Left lung (tissue), 10 donors: Measurements from ENCODE around the gene FPR1. TPM values are rescaled to one million over a fixed set of nuclear protein-coding genes. Genes with fewer than 3 reads are reported as not detected.
"Not testable (repeated sequence)": the region's sequence is repeated elsewhere in the genome, so short reads cannot be mapped to it uniquely, and the experiment has no call there.

Experiments used
- ATAC-seq: fragments of 200-7000 bp; cut with Tn5 transposase; one replicate; pipeline ENCODE4 v1.9.1; 2020; ENCODE audit warnings: moderate library complexity
- DNase-seq, 4 donors: peaks; one replicate each; pipeline ENCODE4 v3.0.0-alpha.2; 2013 to 2020
- H3K27ac ChIP-seq, 2 donors: fragments of 200-600 bp; sonication (generic) in 1 of 2; one replicate each; pipeline versions ENCODE4 v1.5.0 to v1.8.0; 2020 to 2021
- H3K27me3 ChIP-seq, 2 donors: fragments of 200-600 bp; sonication (generic) in 1 of 2; one replicate each; pipeline versions ENCODE4 v1.5.0 to v1.8.0; 2020 to 2021
- H3K36me3 ChIP-seq, 2 donors: fragments of 200-600 bp; sonication (generic) in 1 of 2; one replicate each; pipeline versions ENCODE4 v1.5.0 to v1.8.0; 2020 to 2021
- H3K4me1 ChIP-seq, 2 donors: fragments of 200-600 bp; one replicate each; pipeline ENCODE4 v1.8.0; 2021
- H3K4me3 ChIP-seq, 2 donors: fragments of 200-600 bp; sonication (generic) in 1 of 2; one replicate each; pipeline versions ENCODE4 v1.5.0 to v1.8.0; 2020 to 2021; ENCODE audit warnings: mild to moderate bottlenecking in 1 of 2
- H3K9me3 ChIP-seq, 2 donors: fragments of 200-600 bp; sonication (generic) in 1 of 2; one replicate each; pipeline versions ENCODE4 v1.5.0 to v1.8.0; 2020 to 2021
- CTCF ChIP-seq, 2 donors: fragments of 200-600 bp; sonication (generic) in 1 of 2; IDR thresholded peaks; one replicate each; pipeline versions ENCODE4 v1.5.0 to v1.8.0; 2021; ENCODE audit warnings: antibody characterized with exemption in 2 of 2
- intact Hi-C, 2 donors: fragments of 100-400 bp; cut with DNase I; formaldehyde crosslinking; loops; one replicate each; pipeline versions ENCODE4 v1.11.2 to v1.14.2; 2022
- polyA plus RNA-seq, 6 donors: library from polyadenylated mRNA; unstranded; fragments of 120-200 nt; gene quantifications; one replicate each; pipeline ENCODE4 v1.2.1, GENCODE V29; 2013; ENCODE audit not compliant: insufficient read length in 6 of 6
- total RNA-seq, 2 donors: library from RNA; stranded (reverse); fragmentation: NEBNext Ultra II Directional; extraction: Animal tissue kit (Norgen Biotek cat#: 25700); gene quantifications; one replicate each; pipeline ENCODE4 v1.2.1, GENCODE V29; 2021
- donor health status: DM: no; HTN: yes; CAD: no.
- donor health status: DM: no; HTN: no; CAD: no.

FPR1 gene
- total and polyA plus RNA-seq, 8 donors: 1.6 to 193 (median 2.2) TPM

GRCh38 chr19:51746731-51747130, 4.9 kb downstream of the FPR1 start:
- no peaks in the 10 kb centered on the region for H3K27me3 ChIP-seq
- H3K27ac ChIP-seq: no peak overlapping the region
- TF ChIP-seq CTCF (IDR thresholded peaks at IDR 0.05): no peak
- peaks cover 0 to 30% of the 10 kb centered on the region in 2 donors for H3K4me1 ChIP-seq
- ATAC-seq (no peak), DNase-seq (no peak)
- peaks cover 0 to 67% of the 10 kb centered on the region in 2 donors for H3K36me3 ChIP-seq
- H3K4me3 ChIP-seq: peak overlapping the region in 1 of 2 donors; percentile 56
- intact Hi-C loops: no loop called here
- no peaks in the 10 kb centered on the region for H3K9me3 ChIP-seq

DNA sequence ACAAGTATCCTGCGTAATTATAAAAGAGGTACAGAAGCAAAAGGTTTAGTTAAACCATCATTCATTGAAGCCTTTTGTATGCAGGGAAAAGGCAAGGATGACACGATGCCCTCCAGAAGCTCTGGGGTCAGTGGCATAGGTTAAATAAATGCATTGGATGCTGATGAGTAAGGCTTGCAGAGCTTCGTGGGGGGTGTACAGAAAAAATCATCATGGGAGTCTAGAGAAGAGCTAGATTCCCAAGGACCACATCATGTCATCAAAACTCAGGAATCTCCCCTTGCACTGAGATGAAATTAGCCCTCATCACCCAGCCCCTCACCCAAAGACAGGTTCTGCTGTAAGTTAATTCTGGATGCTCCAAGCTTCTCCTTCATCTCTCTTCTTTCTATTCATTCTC, 8.3 kb downstream of the FPR1 start:
- Histone ChIP-seq H3K36me3 (peaks cover 0 to 62% of the 10 kb centered on the region in 2 donors), H3K4me1 (peaks cover 0 to 58% of the 10 kb centered on the region in 2 donors), H3K9me3 (no peaks in the 10 kb centered on the region), H3K27ac (no peak overlapping the region), H3K4me3 (no peak overlapping the region), H3K27me3 (no peaks in the 10 kb centered on the region)
- no peak for TF ChIP-seq CTCF (IDR thresholded peaks at IDR 0.05)
- DNase-seq: no peak
- intact Hi-C loops: no loop called here
- no peak for ATAC-seq

- Histone ChIP-seq H3K9me3 (no peaks in the 10 kb centered on the region), H3K36me3 (peaks cover 0 to 61% of the 10 kb centered on the region in 2 donors), H3K27ac (no peak overlapping the region), H3K4me1 (peaks cover 0 to 64% of the 10 kb centered on the region in 2 donors), H3K27me3 (no peaks in the 10 kb centered on the region), H3K4me3 (no peak overlapping the region)
- DNase-seq: no peak
- ATAC-seq: no peak
- intact Hi-C loops: no loop called here
- TF ChIP-seq CTCF (IDR thresholded peaks at IDR 0.05): no peak
These were observed 8.9 kb downstream of the FPR1 start for GRCh38 chr19:51742789-51743188.

- TF ChIP-seq CTCF (IDR thresholded peaks at IDR 0.05): no peak
- H3K27ac ChIP-seq: peak overlapping the region in 1 of 2 donors; percentile 50
- H3K9me3 ChIP-seq: no peaks in the 10 kb centered on the region
- ATAC-seq: peak; percentile 21
- no peak for DNase-seq
- peaks cover 0 to 2% of the 10 kb centered on the region in 2 donors for H3K27me3 ChIP-seq
- peaks cover 0 to 75% of the 10 kb centered on the region in 2 donors for H3K4me1 ChIP-seq
- H3K36me3 ChIP-seq: peaks cover 0 to 37% of the 10 kb centered on the region in 2 donors
- intact Hi-C loops: no loop called here
- no peak overlapping the region for H3K4me3 ChIP-seq
These were observed 11.3 kb downstream of the FPR1 start for GRCh38 chr19:51740356-51740755.

- Histone ChIP-seq H3K4me3 (no peak overlapping the region), H3K27ac (peak overlapping the region in 1 of 2 donors; percentile 50), H3K9me3 (no peaks in the 10 kb centered on the region), H3K4me1 (peaks cover 0 to 82% of the 10 kb centered on the region in 2 donors), H3K27me3 (peaks cover 0 to 9% of the 10 kb centered on the region in 2 donors), H3K36me3 (peaks cover 0 to 30% of the 10 kb centered on the region in 2 donors)
- TF ChIP-seq CTCF (IDR thresholded peaks at IDR 0.05): no peak
- no peak for ATAC-seq
- no peak for DNase-seq
- intact Hi-C loops: no loop called here
These were observed 12.0 kb downstream of the FPR1 start for GRCh38 chr19:51739466-51740213.

DNA sequence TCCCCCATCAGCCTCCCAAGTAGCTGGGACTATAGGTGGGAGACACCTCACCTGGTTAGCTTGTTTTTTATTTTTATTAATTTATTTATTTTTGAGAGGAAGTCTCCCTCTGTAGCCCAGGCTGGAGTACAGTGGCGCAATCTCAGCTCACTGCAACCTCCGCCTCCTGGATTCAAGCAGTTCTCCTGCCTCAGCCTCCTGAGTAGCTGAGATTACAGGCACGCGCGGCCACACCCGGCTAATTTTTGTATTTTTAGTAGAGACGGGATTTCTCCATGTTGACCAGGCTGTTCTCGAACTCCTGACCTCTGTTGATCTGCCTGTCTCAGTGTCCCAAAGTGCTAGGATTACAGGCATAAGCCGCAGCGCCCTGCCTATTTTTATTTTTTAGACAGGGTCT, 13.2 kb downstream of the FPR1 start:
- Histone ChIP-seq H3K27me3 (peaks cover 0 to 17% of the 10 kb centered on the region in 2 donors), H3K36me3 (peaks cover 0 to 19% of the 10 kb centered on the region in 2 donors), H3K27ac (peak overlapping the region in 1 of 2 donors; percentile 37), H3K4me1 (peaks cover 0 to 81% of the 10 kb centered on the region in 2 donors)
- intact Hi-C loops, DNase-seq, ATAC-seq, H3K4me3 ChIP-seq, H3K9me3 ChIP-seq: not testable (repeated sequence)
